WTC11 (cell line): Measurements from ENCODE around the gene LAMP1. TPM values are rescaled to one million over a fixed set of nuclear protein-coding genes. Genes with fewer than 3 reads are reported as not detected.

ENCODE experiments used
- ATAC-seq: fragments of 200-7000 bp; cut with Tn5 transposase; 2 replicates; pipeline ENCODE4 v1.10.0; 2021; ENCODE audit warnings: mild to moderate bottlenecking, moderate library complexity
- CTCF ChIA-PET: fragments of 300-600 bp; sonication (Branson Sonifier 250); formaldehyde crosslinking; loops from one replicate; lab custom pipeline; 2021; ENCODE audit warnings: antibody characterized with exemption; lab: Charles Lee
- POLR2A ChIA-PET: fragments of 350-600 bp; sonication (Branson Sonifier 250); formaldehyde crosslinking; loops from one replicate; lab custom pipeline; 2021; ENCODE audit warnings: antibody characterized with exemption; lab: Charles Lee
- DNase-seq: peaks from one replicate; pipeline ENCODE4 v3.0.0; 2021; ENCODE audit warnings: low spot score
- H3K27ac Mint-ChIP-seq: 2 replicates; pipeline ENCODE4 v1.8.0; 2021; ENCODE audit warnings: mixed read lengths
- H3K27me3 Mint-ChIP-seq: 2 replicates; pipeline ENCODE4 v1.8.0; 2021; ENCODE audit warnings: low read depth, mild to moderate bottlenecking, moderate library complexity, mixed read lengths
- H3K36me3 Mint-ChIP-seq: 2 replicates; pipeline ENCODE4 v1.8.0; 2021; ENCODE audit warnings: mixed read lengths
- H3K4me1 Mint-ChIP-seq: 2 replicates; pipeline ENCODE4 v1.8.0; 2022; ENCODE audit warnings: mixed read lengths
- H3K4me3 Mint-ChIP-seq: 2 replicates; pipeline ENCODE4 v1.8.0; 2021; ENCODE audit warnings: mild to moderate bottlenecking, moderate library complexity, mixed read lengths
- H3K9me3 Mint-ChIP-seq: 2 replicates; pipeline ENCODE4 v1.8.0; 2021; ENCODE audit warnings: mixed read lengths
- FOXP1 ChIP-seq: sonication (generic); formaldehyde crosslinking; IDR thresholded peaks from 2 replicates; pipeline ENCODE4 v1.8.0; 2022; ENCODE audit warnings: missing genetic modification reagents, mild to moderate bottlenecking, moderate library complexity, borderline replicate concordance
- JUN ChIP-seq: sonication (generic); formaldehyde crosslinking; IDR thresholded peaks from 2 replicates; pipeline ENCODE4 v1.8.0; 2023; ENCODE audit warnings: mild to moderate bottlenecking, missing genetic modification reagents
- NFYB ChIP-seq: sonication (generic); formaldehyde crosslinking; conservative IDR thresholded peaks from 2 replicates; pipeline ENCODE4 v1.8.0; 2022; ENCODE audit warnings: low read depth, missing genetic modification reagents
- NR2C2 ChIP-seq: sonication (generic); formaldehyde crosslinking; IDR thresholded peaks from 2 replicates; pipeline ENCODE4 v1.8.0; 2022; ENCODE audit warnings: mild to moderate bottlenecking, missing genetic modification reagents
- RORB ChIP-seq: fragments of 250-450 bp; sonication (Bioruptor Pico); IDR thresholded peaks from 2 replicates; pipeline ENCODE4 v1.9.0; 2021; ENCODE audit warnings: mild to moderate bottlenecking
- SMAD3 ChIP-seq: sonication (generic); formaldehyde crosslinking; IDR thresholded peaks from 2 replicates; pipeline ENCODE4 v1.8.0; 2022; ENCODE audit warnings: missing genetic modification reagents, mild to moderate bottlenecking, borderline replicate concordance
- TEAD1 ChIP-seq: sonication (generic); formaldehyde crosslinking; IDR thresholded peaks from 2 replicates; pipeline ENCODE4 v1.8.0; 2022; ENCODE audit warnings: mild to moderate bottlenecking, missing genetic modification reagents
- ZBTB21 ChIP-seq: sonication (generic); formaldehyde crosslinking; IDR thresholded peaks from 2 replicates; pipeline ENCODE4 v1.8.1; 2023; ENCODE audit warnings: mild to moderate bottlenecking, missing genetic modification reagents, borderline replicate concordance
- ZNF121 ChIP-seq: sonication (generic); formaldehyde crosslinking; IDR thresholded peaks from 2 replicates; pipeline ENCODE4 v1.8.0; 2023; ENCODE audit warnings: missing genetic modification reagents
- total RNA-seq: library from RNA; stranded (reverse); gene quantifications from 3 replicates; pipeline ENCODE4 v1.2.3, GENCODE V29; 2021
- TF ChIP-seq, protein P1 (sequence below): sonication (generic); formaldehyde crosslinking; IDR thresholded peaks from 2 replicates; pipeline ENCODE4 v1.8.1; 2023; ENCODE audit warnings: mild to moderate bottlenecking, missing genetic modification reagents, moderate library complexity
- TF ChIP-seq, protein P2 (sequence below): sonication (generic); formaldehyde crosslinking; conservative IDR thresholded peaks from 2 replicates; pipeline ENCODE4 v1.8.1; 2023; ENCODE audit warnings: mild to moderate bottlenecking, low read depth, missing genetic modification reagents, moderate library complexity
- TF ChIP-seq, protein P3 (sequence below): sonication (generic); formaldehyde crosslinking; IDR thresholded peaks from 2 replicates; pipeline ENCODE4 v1.8.0; 2022; ENCODE audit warnings: mild to moderate bottlenecking, missing genetic modification reagents
- TF ChIP-seq, protein P4 (sequence below): sonication (generic); formaldehyde crosslinking; IDR thresholded peaks from 2 replicates; pipeline ENCODE4 v1.8.0; 2022; ENCODE audit warnings: mild to moderate bottlenecking, missing genetic modification reagents
- TF ChIP-seq, protein P5 (sequence below): sonication (generic); formaldehyde crosslinking; IDR thresholded peaks from 2 replicates; pipeline ENCODE4 v1.8.0; 2022; ENCODE audit warnings: mild to moderate bottlenecking, missing genetic modification reagents
- TF ChIP-seq, protein P6 (sequence below): fragments of 250-450 bp; sonication (Bioruptor Pico); conservative IDR thresholded peaks from 2 replicates; pipeline ENCODE4 v1.9.0; 2021; ENCODE audit warnings: mild to moderate bottlenecking
- TF ChIP-seq, protein P7 (sequence below): sonication (generic); formaldehyde crosslinking; IDR thresholded peaks from 2 replicates; pipeline ENCODE4 v1.8.1; 2022; ENCODE audit warnings: missing genetic modification reagents, borderline replicate concordance
- TF ChIP-seq, protein P8 (sequence below): fragments of 250-450 bp; sonication (Bioruptor Pico); IDR thresholded peaks from 2 replicates; pipeline ENCODE4 v1.9.0; 2021; ENCODE audit warnings: mild to moderate bottlenecking
- TF ChIP-seq, protein P9 (sequence below): sonication (generic); formaldehyde crosslinking; IDR thresholded peaks from 2 replicates; pipeline ENCODE4 v1.8.1; 2023; ENCODE audit warnings: mild to moderate bottlenecking, moderate library complexity, missing genetic modification reagents
- TF ChIP-seq, protein P10 (sequence below): sonication (generic); formaldehyde crosslinking; IDR thresholded peaks from 2 replicates; pipeline ENCODE4 v1.8.1; 2023; ENCODE audit warnings: mild to moderate bottlenecking, missing genetic modification reagents, moderate library complexity

LAMP1 gene
- total RNA-seq, 1 experiment from 2014 or later: 150 TPM

DNA sequence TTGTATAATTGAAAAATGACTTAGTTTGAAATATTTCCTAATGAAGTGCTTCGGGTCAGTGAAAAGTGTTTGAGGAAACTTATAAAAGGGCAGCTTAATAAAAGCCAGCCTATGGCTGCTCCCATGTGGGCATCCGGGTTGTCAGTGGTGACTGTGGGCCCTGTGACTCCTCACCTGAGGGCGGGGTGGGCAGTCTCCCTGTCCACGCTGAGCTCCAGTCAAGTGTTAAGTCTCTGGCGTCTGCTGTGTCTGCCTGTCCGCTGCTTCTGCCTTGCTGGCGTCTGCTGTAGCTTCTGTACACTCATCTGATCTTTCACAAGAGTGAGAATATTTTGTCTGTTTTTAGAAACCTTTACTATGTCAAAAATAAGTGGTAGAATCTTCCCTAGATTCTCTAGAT is 7.1 kb downstream of the LAMP1 start:
- CTCF ChIA-PET: no interaction called here
- Mint-ChIP-seq H3K36me3 (peaks cover 7% of the 10 kb centered on the region), H3K4me3 (no peak overlapping the region), H3K9me3 (no peaks in the 10 kb centered on the region), H3K27me3 (no peaks in the 10 kb centered on the region), H3K4me1 (no peaks in the 10 kb centered on the region), H3K27ac (no peak overlapping the region)
- DNase-seq (no peak), ATAC-seq (no peak)
- POLR2A ChIA-PET: no interaction called here
- TF ChIP-seq, protein P1, sequence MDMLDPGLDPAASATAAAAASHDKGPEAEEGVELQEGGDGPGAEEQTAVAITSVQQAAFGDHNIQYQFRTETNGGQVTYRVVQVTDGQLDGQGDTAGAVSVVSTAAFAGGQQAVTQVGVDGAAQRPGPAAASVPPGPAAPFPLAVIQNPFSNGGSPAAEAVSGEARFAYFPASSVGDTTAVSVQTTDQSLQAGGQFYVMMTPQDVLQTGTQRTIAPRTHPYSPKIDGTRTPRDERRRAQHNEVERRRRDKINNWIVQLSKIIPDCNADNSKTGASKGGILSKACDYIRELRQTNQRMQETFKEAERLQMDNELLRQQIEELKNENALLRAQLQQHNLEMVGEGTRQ (CRISPR knock-in tag): no peak
- TF ChIP-seq, protein P2, sequence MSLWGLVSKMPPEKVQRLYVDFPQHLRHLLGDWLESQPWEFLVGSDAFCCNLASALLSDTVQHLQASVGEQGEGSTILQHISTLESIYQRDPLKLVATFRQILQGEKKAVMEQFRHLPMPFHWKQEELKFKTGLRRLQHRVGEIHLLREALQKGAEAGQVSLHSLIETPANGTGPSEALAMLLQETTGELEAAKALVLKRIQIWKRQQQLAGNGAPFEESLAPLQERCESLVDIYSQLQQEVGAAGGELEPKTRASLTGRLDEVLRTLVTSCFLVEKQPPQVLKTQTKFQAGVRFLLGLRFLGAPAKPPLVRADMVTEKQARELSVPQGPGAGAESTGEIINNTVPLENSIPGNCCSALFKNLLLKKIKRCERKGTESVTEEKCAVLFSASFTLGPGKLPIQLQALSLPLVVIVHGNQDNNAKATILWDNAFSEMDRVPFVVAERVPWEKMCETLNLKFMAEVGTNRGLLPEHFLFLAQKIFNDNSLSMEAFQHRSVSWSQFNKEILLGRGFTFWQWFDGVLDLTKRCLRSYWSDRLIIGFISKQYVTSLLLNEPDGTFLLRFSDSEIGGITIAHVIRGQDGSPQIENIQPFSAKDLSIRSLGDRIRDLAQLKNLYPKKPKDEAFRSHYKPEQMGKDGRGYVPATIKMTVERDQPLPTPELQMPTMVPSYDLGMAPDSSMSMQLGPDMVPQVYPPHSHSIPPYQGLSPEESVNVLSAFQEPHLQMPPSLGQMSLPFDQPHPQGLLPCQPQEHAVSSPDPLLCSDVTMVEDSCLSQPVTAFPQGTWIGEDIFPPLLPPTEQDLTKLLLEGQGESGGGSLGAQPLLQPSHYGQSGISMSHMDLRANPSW: no peak
- TF ChIP-seq, protein P3, sequence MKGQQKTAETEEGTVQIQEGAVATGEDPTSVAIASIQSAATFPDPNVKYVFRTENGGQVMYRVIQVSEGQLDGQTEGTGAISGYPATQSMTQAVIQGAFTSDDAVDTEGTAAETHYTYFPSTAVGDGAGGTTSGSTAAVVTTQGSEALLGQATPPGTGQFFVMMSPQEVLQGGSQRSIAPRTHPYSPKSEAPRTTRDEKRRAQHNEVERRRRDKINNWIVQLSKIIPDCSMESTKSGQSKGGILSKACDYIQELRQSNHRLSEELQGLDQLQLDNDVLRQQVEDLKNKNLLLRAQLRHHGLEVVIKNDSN (CRISPR knock-in tag): no peak
- TF ChIP-seq JUN (CRISPR knock-in tag) (no peak), RORB (no peak), SMAD3 (CRISPR knock-in tag) (no peak)
- TF ChIP-seq, protein P4, sequence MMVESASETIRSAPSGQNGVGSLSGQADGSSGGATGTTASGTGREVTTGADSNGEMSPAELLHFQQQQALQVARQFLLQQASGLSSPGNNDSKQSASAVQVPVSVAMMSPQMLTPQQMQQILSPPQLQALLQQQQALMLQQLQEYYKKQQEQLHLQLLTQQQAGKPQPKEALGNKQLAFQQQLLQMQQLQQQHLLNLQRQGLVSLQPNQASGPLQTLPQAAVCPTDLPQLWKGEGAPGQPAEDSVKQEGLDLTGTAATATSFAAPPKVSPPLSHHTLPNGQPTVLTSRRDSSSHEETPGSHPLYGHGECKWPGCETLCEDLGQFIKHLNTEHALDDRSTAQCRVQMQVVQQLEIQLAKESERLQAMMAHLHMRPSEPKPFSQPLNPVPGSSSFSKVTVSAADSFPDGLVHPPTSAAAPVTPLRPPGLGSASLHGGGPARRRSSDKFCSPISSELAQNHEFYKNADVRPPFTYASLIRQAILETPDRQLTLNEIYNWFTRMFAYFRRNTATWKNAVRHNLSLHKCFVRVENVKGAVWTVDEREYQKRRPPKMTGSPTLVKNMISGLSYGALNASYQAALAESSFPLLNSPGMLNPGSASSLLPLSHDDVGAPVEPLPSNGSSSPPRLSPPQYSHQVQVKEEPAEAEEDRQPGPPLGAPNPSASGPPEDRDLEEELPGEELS (CRISPR knock-in tag): no peak
- TF ChIP-seq, protein P5, sequence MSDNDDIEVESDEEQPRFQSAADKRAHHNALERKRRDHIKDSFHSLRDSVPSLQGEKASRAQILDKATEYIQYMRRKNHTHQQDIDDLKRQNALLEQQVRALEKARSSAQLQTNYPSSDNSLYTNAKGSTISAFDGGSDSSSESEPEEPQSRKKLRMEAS (CRISPR knock-in tag): no peak

DNA sequence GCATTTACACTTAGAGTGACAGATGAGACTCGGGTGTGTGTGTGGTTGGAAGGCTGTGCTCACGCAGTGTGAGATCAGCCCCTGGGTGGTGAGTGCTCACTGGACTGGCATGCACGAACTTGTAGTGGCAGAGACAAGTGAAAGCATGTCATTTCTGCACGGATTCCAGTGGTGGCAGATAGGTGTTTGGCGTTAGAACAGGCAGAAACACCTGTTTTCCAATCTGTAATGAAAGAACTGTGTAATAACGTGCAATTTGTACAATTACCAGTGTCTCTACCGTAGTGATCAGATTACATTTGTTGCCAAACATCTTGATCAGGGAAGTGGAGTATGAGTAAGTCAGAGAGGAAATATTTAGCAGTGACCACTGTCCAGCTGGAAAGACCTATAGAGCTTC is 8.2 kb downstream of the LAMP1 start:
- TF ChIP-seq, protein P6, sequence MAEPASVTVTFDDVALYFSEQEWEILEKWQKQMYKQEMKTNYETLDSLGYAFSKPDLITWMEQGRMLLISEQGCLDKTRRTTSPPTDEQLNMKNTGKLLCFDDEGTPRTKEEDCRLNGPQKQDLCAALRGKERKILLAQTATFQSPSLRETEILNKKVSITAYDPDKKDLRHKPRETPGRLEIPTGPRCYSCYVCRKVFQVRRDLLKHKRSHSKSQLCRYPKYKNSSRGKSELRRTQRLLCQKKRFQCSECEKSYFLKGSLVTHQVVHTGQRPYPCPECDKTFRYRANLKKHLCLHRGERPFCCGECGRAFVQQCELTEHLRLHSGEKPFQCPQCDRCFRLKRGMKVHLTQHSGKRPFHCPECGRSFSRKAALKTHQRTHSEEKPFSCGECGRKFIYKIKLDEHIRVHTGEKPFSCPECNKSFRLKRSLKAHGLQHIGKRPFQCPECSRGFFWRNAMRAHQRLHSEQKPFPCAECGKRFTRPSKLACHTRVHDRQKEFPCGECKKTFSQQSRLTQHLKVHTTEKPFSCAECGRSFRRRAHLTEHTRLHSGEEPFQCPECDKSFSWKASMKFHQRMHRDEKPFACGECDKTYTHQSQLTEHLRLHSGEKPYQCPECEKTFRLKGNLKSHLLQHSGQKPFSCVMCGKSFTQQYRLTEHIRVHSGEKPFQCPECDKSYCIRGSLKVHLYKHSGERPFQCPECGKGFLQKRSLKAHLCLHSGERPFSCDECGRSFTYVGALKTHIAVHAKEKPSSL: no peak
- no peak for TF ChIP-seq NFYB (CRISPR knock-in tag)
- no peak for TF ChIP-seq FOXP1 (CRISPR knock-in tag)
- TF ChIP-seq, all 79 proteins: peak for 0
- DNase-seq (no peak), ATAC-seq (no peak)
- Mint-ChIP-seq H3K9me3 (no peaks in the 10 kb centered on the region), H3K4me1 (no peaks in the 10 kb centered on the region), H3K27ac (no peak overlapping the region), H3K36me3 (peaks cover 11% of the 10 kb centered on the region), H3K27me3 (no peaks in the 10 kb centered on the region), H3K4me3 (no peak overlapping the region)
- ChIA-PET CTCF (no interaction called here), POLR2A (no interaction called here)

DNA sequence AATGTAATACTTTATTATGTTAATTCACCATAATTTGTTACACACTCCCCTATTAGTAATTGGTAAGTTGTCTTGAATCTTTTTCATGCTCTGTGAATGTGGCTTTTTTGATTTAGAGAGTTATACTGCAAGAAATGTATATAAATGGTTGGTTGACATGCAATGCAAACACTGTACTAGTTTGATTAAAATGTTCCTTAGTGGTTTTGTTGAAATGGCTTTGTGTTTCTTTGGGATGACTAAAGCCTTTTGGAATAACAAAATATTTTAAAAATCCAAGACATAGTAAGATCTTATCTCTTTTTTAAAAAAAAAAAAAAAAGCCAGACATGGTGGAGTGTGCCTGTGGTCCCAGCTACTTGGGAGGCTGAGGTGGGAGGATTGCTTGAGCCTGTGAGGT is 10.5 kb downstream of the LAMP1 start:
- POLR2A ChIA-PET: no interaction called here
- TF ChIP-seq ZNF121 (CRISPR knock-in tag): no peak
- TF ChIP-seq NR2C2 (CRISPR knock-in tag): no peak
- TF ChIP-seq, protein P7, sequence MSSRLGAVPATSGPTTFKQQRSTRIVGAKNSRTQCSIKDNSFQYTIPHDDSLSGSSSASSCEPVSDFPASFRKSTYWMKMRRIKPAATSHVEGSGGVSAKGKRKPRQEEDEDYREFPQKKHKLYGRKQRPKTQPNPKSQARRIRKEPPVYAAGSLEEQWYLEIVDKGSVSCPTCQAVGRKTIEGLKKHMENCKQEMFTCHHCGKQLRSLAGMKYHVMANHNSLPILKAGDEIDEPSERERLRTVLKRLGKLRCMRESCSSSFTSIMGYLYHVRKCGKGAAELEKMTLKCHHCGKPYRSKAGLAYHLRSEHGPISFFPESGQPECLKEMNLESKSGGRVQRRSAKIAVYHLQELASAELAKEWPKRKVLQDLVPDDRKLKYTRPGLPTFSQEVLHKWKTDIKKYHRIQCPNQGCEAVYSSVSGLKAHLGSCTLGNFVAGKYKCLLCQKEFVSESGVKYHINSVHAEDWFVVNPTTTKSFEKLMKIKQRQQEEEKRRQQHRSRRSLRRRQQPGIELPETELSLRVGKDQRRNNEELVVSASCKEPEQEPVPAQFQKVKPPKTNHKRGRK (CRISPR knock-in tag): no peak
- TF ChIP-seq ZBTB21: no peak
- TF ChIP-seq, protein P8, sequence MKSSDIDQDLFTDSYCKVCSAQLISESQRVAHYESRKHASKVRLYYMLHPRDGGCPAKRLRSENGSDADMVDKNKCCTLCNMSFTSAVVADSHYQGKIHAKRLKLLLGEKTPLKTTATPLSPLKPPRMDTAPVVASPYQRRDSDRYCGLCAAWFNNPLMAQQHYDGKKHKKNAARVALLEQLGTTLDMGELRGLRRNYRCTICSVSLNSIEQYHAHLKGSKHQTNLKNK (CRISPR knock-in tag): no peak
- no peak for TF ChIP-seq TEAD1 (CRISPR knock-in tag)
- TF ChIP-seq, protein P9, sequence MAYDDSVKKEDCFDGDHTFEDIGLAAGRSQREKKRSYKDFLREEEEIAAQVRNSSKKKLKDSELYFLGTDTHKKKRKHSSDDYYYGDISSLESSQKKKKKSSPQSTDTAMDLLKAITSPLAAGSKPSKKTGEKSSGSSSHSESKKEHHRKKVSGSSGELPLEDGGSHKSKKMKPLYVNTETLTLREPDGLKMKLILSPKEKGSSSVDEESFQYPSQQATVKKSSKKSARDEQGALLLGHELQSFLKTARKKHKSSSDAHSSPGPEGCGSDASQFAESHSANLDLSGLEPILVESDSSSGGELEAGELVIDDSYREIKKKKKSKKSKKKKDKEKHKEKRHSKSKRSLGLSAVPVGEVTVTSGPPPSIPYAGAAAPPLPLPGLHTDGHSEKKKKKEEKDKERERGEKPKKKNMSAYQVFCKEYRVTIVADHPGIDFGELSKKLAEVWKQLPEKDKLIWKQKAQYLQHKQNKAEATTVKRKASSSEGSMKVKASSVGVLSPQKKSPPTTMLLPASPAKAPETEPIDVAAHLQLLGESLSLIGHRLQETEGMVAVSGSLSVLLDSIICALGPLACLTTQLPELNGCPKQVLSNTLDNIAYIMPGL: no peak
- TF ChIP-seq, protein P10, sequence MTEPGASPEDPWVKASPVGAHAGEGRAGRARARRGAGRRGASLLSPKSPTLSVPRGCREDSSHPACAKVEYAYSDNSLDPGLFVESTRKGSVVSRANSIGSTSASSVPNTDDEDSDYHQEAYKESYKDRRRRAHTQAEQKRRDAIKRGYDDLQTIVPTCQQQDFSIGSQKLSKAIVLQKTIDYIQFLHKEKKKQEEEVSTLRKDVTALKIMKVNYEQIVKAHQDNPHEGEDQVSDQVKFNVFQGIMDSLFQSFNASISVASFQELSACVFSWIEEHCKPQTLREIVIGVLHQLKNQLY (CRISPR knock-in tag): no peak

More for the DNA sequence above, 10.5 kb downstream of the LAMP1 start:
- CTCF ChIA-PET: interaction anchor here (0.6 kb wide), 2 partner anchors 10 to 92 kb away, joined by 3 to 6 read pairs; no protein-coding TSS in a partner anchor
- no peak overlapping the region for H3K27ac Mint-ChIP-seq
- H3K36me3 Mint-ChIP-seq: peaks cover 25% of the 10 kb centered on the region
- no peaks in the 10 kb centered on the region for H3K27me3 Mint-ChIP-seq
- H3K4me3 Mint-ChIP-seq: no peak overlapping the region
- no peak for DNase-seq
- no peak for ATAC-seq
- no peaks in the 10 kb centered on the region for H3K9me3 Mint-ChIP-seq
- no peaks in the 10 kb centered on the region for H3K4me1 Mint-ChIP-seq
